ENCODE data around the gene NHSL2. TPM values are rescaled to one million over a fixed set of nuclear protein-coding genes. Genes with fewer than 3 reads are reported as not detected.

The NHSL2 gene
- total RNA-seq, 1 donor from 2014 or later, result 4.0 TPM

DNA sequence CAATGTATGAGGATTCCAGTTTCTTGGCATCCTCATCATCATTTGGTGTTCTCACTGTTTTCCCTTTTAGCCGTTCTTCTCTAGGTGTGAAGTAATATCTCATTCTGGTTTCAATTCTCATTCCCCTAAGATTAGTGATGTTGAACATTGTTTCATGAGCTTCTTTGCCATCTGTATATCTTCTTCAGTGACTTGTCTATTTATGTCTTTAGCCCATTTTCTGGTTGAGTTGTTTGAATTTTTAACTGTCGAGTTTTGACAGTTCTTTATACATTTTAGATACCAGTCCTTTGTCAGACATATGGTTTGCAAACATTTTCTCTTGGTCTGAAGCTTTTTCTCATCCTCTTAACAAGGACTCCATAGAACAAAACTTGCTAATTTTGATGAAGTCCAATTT lies 101.1 kb downstream of the NHSL2 start:
- TF ChIP-seq EZH2phosphoT487 (IDR thresholded peaks at IDR 0.05) (no peak), EZH2 (IDR thresholded peaks at IDR 0.05) (no peak), CTCF (IDR thresholded peaks at IDR 0.05) (no peak)
- H3F3A ChIP-seq (ENCODE audit: low read depth), result no peaks in the 10 kb centered on the region

DNA sequence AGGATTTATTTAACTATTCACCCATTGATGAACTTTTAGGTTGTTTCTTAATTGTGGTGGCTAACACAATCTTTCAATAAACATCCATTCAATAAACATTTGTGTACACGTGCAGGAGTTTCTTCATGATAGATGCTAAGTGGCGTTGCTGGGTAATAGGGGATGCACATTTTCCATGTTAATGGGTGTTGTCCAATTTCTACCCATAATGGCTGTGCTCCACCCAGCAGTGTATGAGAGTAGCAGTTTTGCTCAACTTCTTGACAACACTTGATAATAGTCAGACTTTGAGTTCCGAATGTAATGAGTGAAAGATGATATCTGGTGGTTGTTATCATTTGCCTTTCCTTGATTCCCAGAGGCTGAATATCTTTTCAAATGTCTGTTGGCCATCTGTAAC lies 104.7 kb downstream of the NHSL2 start:
- Histone ChIP-seq H4K20me1 (ENCODE audit: low read depth) (no peaks in the 10 kb centered on the region), H3K27me3 (peaks cover 12% of the 10 kb centered on the region), H3K9ac (no peak overlapping the region), H3K36me3 (no peaks in the 10 kb centered on the region), H3F3A (ENCODE audit: low read depth) (no peaks in the 10 kb centered on the region), H3K4me3 (no peak overlapping the region), H3K79me2 (ENCODE audit: low read depth) (no peaks in the 10 kb centered on the region), H2AFZ (replicated peaks) (no peak overlapping the region), H3K4me1 (no peaks in the 10 kb centered on the region), H3K4me2 (no peak overlapping the region), H3K9me3 (ENCODE audit: low read depth) (no peaks in the 10 kb centered on the region), H3K27ac (no peak overlapping the region)
- TF ChIP-seq EZH2phosphoT487 (IDR thresholded peaks at IDR 0.05) (no peak), CTCF (IDR thresholded peaks at IDR 0.05) (no peak)
- Mint-ChIP-seq H3K27me3 (ENCODE audit: insufficient read depth, low read depth) (peaks cover 13% of the 10 kb centered on the region), H3K36me3 (peaks cover 8% of the 10 kb centered on the region), H3K4me1 (peaks cover 9% of the 10 kb centered on the region), H3K4me3 (no peak overlapping the region), H3K9me3 (peaks cover 15% of the 10 kb centered on the region), H3K27ac (no peak overlapping the region)
- DNase-seq (ENCODE audit: low spot score), result no peak

More for the DNA sequence above, 101.1 kb downstream of the NHSL2 start:
- Histone ChIP-seq H2AFZ (replicated peaks) (no peak overlapping the region), H3K27ac (no peak overlapping the region), H3K4me2 (no peak overlapping the region), H3K4me1 (no peaks in the 10 kb centered on the region), H3K4me3 (no peak overlapping the region), H3K27me3 (no peaks in the 10 kb centered on the region), H3K9ac (no peak overlapping the region), H3K9me3 (ENCODE audit: low read depth) (no peaks in the 10 kb centered on the region), H3K79me2 (ENCODE audit: low read depth) (no peaks in the 10 kb centered on the region), H4K20me1 (ENCODE audit: low read depth) (no peaks in the 10 kb centered on the region), H3K36me3 (no peaks in the 10 kb centered on the region)
- H3K4me3 Mint-ChIP-seq, result no peak overlapping the region
- H3K9me3 Mint-ChIP-seq, result peaks cover 15% of the 10 kb centered on the region
- H3K27me3 Mint-ChIP-seq (ENCODE audit: insufficient read depth, low read depth), result peaks cover 6% of the 10 kb centered on the region
- DNase-seq (ENCODE audit: low spot score), result no peak
- peaks cover 3% of the 10 kb centered on the region for H3K4me1 Mint-ChIP-seq
- peaks cover 12% of the 10 kb centered on the region for H3K36me3 Mint-ChIP-seq
- H3K27ac Mint-ChIP-seq, result no peak overlapping the region

DNA sequence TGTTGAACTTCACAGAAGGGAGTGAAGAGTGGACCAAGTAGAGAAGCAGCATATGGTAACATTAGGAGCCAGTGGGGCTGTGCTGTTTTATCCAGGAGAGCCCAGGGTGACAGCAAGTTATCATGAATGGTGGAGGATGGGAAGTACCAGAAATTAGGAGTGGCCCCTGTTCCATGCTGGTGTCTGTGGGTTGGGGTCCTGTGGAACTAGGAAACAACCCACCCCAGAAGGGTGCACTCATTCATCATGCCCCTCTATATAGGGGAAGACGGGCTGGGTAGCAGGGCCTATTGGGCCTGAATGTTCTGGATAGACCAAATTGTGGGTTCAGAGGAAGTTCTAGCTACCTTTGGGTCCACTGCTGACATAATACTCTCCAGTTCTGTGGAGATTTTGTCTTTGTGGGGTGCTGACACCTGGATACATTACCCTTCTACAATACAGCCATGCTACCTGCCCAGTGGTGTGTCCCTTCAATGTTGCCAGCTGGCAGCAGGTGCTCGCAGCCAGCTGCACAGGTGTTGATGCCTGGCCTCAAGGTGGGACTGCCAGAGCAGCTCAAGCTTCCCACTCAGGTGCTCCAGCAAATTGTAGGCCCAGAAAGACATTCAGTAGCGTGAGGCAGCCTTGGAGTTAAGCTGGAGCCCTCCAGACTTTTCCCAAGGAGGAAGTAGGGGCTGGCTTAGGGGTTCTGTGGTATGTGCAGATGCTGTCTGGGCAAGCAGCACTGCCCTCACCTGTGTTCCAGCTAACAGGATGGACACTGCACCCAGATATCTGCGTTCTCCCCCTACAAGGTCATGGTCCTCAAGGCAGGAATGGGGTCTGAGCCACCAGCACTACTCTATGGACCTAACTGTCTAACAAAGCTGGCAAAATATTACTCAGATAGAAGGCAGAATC lies 106.5 kb downstream of the NHSL2 start:
- H3K9me3 ChIP-seq (ENCODE audit: low read depth), result no peaks in the 10 kb centered on the region
- H3K9me3 Mint-ChIP-seq, result peaks cover 5% of the 10 kb centered on the region
- H2AFZ ChIP-seq (replicated peaks), result no peak overlapping the region
- no peaks in the 10 kb centered on the region for H3F3A ChIP-seq (ENCODE audit: low read depth)
- H3K4me3 ChIP-seq, result no peak overlapping the region
- peaks cover 12% of the 10 kb centered on the region for H3K27me3 ChIP-seq
- H3K36me3 Mint-ChIP-seq, result no peaks in the 10 kb centered on the region
- TF ChIP-seq EZH2phosphoT487 (IDR thresholded peaks at IDR 0.05), result no peak
- no peak for TF ChIP-seq CTCF (IDR thresholded peaks at IDR 0.05)
- TF ChIP-seq EZH2 (IDR thresholded peaks at IDR 0.05), result no peak
- H3K4me1 ChIP-seq, result no peaks in the 10 kb centered on the region
- no peaks in the 10 kb centered on the region for H3K79me2 ChIP-seq (ENCODE audit: low read depth)
- H3K27me3 Mint-ChIP-seq (ENCODE audit: insufficient read depth, low read depth), result peaks cover 12% of the 10 kb centered on the region
- H3K4me3 Mint-ChIP-seq, result no peak overlapping the region
- no peak overlapping the region for H3K4me2 ChIP-seq
- H3K4me1 Mint-ChIP-seq, result peaks cover 9% of the 10 kb centered on the region
- no peak overlapping the region for H3K9ac ChIP-seq
- H4K20me1 ChIP-seq (ENCODE audit: low read depth), result no peaks in the 10 kb centered on the region
- no peak overlapping the region for H3K27ac ChIP-seq
- DNase-seq (ENCODE audit: low spot score), result no peak
- H3K36me3 ChIP-seq, result no peaks in the 10 kb centered on the region
- H3K27ac Mint-ChIP-seq, result no peak overlapping the region
